Activated naive CD8-positive, alpha-beta T cell treated with anti-CD3 and anti-CD28 coated beads for 36 hours (primary cell): ENCODE results near the gene SPATS2L. TPM values are rescaled to one million over a fixed set of nuclear protein-coding genes. Genes with fewer than 3 reads are reported as not detected.

Source experiments
- DNase-seq: peaks from one replicate; pipeline ENCODE4 v3.0.0; 2021
- H3K27ac Mint-ChIP-seq: one replicate; pipeline ENCODE4 v1.8.0; 2022; ENCODE audit warnings: mild to moderate bottlenecking, moderate library complexity, mixed read lengths
- H3K27me3 Mint-ChIP-seq: one replicate; pipeline ENCODE4 v1.8.0; 2022; ENCODE audit warnings: mild to moderate bottlenecking, mixed read lengths
- H3K36me3 Mint-ChIP-seq: one replicate; pipeline ENCODE4 v1.8.0; 2021; ENCODE audit warnings: mild to moderate bottlenecking, mixed read lengths
- H3K4me1 Mint-ChIP-seq: one replicate; pipeline ENCODE4 v1.8.0; 2021; ENCODE audit warnings: mixed read lengths
- H3K4me3 Mint-ChIP-seq: one replicate; pipeline ENCODE4 v1.8.0; 2022; ENCODE audit warnings: mild to moderate bottlenecking, moderate library complexity, mixed read lengths
- H3K9me3 Mint-ChIP-seq: one replicate; pipeline ENCODE4 v1.8.0; 2022; ENCODE audit warnings: mixed read lengths
- total RNA-seq, 2 experiments: library from RNA; stranded (reverse); gene quantifications; one replicate each; pipeline ENCODE4 v1.2.3, GENCODE V29; 2021

The SPATS2L gene
- 1 to 10 TPM; 8.1 to 9.4 TPM for total RNA-seq

DNA sequence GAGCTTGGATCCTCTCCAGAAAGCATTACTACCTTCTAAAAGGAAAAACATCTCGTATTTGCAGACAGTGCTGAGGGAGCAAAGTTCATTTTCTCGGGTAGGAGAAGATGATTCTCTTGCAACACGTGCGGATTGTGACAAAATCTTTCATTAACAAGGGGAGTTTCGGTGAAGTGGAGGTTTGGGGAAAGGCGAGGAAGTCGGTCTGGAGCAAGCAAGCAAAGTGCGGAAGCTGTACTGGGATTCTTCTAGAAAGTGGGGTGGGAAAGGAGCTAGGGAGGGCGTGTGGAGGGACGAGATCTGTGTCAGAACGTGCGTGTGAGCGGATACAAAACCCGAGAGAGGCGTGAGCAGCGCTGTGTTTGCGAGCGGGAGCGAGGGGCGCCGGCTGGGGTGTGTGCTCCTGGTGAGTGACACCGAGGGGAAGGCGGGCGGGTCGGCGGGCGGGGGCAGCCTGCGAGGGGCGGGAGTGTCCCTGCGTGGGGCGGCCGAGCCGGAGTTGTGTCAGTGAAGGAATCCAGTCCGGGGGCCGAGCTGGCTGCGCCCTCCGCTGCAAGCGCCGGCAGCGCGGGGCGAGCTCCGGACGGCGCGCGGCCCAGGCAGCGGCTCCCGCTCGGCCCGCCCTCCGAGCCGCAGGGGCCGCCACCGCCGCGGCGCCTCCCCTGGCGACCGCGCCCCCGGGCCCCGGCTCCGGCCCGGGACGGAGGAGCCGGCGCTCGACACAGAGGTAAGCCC lies at the start of gene SPATS2L:
Gene SPATS2L (plus strand): TSS at position 498 of the 735 bp plus-strand sequence. CDS start 82,552 bp downstream, outside the sequence.
- Mint-ChIP-seq H3K4me1 (peaks cover 6% of the 10 kb centered on the region), H3K9me3 (no peaks in the 10 kb centered on the region), H3K36me3 (no peaks in the 10 kb centered on the region), H3K27ac (peak within 1 kb of the TSS; percentile 2), H3K4me3 (peak within 1 kb of the TSS; percentile 78), H3K27me3 (peaks cover 50% of the 10 kb centered on the region)
- DNase-seq = peak; percentile 65

GRCh38 chr2:200257570-200257969 lies 48.9 kb upstream of the SPATS2L start:
- Mint-ChIP-seq H3K27ac (no peak overlapping the region), H3K4me1 (no peaks in the 10 kb centered on the region), H3K36me3 (no peaks in the 10 kb centered on the region), H3K9me3 (no peaks in the 10 kb centered on the region), H3K27me3 (peaks cover 7% of the 10 kb centered on the region), H3K4me3 (no peak overlapping the region)
- DNase-seq = no peak

- Mint-ChIP-seq H3K9me3 (no peaks in the 10 kb centered on the region), H3K27ac (no peak overlapping the region), H3K36me3 (no peaks in the 10 kb centered on the region), H3K27me3 (peaks cover 7% of the 10 kb centered on the region), H3K4me3 (no peak overlapping the region), H3K4me1 (no peaks in the 10 kb centered on the region)
- DNase-seq = no peak
Measured at GRCh38 chr2:200258081-200258480, 48.4 kb upstream of the SPATS2L start.

- Mint-ChIP-seq H3K27ac (no peak overlapping the region), H3K4me3 (no peak overlapping the region), H3K36me3 (no peaks in the 10 kb centered on the region), H3K9me3 (no peaks in the 10 kb centered on the region), H3K27me3 (peaks cover 7% of the 10 kb centered on the region), H3K4me1 (no peaks in the 10 kb centered on the region)
- no peak for DNase-seq
Measured at GRCh38 chr2:200258881-200259576, 47.5 kb upstream of the SPATS2L start.

DNA sequence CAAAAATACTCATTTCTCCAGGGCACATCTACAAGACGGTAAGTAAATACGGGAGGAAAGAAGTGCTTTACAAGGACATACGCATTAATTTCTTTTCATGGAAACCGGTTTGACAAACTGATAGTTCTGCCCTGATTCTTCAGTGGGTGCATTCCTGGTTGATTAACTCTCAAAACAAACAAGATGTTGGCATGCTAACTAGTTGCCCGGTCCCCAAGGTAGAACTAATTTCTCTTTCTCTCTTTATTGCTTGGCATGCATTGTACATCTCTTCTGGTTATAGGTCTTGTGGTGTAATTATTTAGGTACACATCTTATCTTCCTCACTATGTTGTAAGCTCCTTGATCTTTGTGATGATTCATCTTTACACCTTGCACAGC lies 46.9 kb upstream of the SPATS2L start:
- Mint-ChIP-seq H3K4me3 (no peak overlapping the region), H3K27me3 (peaks cover 7% of the 10 kb centered on the region), H3K9me3 (no peaks in the 10 kb centered on the region), H3K36me3 (no peaks in the 10 kb centered on the region), H3K4me1 (no peaks in the 10 kb centered on the region), H3K27ac (no peak overlapping the region)
- DNase-seq = no peak

DNA sequence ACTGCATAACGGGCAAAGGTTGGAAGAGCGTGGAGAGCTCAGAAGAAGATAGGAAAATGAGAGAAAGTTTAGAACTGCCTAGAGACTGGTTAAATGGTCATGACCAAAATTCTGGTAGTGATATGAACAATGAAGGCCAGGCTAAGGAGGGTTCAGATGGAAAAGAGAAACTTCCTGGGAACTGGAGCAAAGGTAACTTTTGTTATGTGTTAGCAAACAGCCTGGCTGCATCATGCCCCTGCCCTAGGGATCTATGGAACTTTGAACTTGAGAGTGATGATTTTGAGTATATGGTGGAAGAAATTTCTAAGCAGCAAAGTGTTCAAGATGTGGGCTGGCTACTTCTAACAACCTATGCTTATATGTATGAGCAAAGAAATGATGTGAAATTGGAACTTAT lies 44.4 kb upstream of the SPATS2L start:
- Mint-ChIP-seq H3K27ac (no peak overlapping the region), H3K27me3 (no peaks in the 10 kb centered on the region), H3K4me3 (no peak overlapping the region), H3K4me1 (no peaks in the 10 kb centered on the region), H3K36me3 (no peaks in the 10 kb centered on the region), H3K9me3 (no peaks in the 10 kb centered on the region)
- no peak for DNase-seq

DNA sequence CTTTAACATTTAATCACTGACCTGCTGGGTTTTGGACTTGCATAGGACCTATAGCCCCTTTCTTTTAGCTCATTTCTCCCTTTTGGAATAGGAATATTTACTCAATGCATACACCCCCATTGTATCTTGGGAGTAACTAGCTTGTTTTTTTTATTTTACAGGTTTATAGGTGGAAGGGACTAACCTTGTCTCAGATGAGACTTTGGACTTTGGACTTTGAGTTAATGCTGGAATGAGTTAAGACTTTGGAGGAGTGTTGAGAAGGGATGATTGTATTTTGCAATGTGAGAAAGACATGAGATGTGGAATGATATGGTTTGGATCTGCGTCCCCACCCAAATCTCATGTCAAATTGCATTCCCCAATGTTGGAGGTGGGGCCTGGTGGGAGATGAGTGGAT lies 43.2 kb upstream of the SPATS2L start:
- no peaks in the 10 kb centered on the region for H3K9me3 Mint-ChIP-seq
- DNase-seq = no peak
- H3K27ac Mint-ChIP-seq = no peak overlapping the region
- no peaks in the 10 kb centered on the region for H3K27me3 Mint-ChIP-seq
- H3K36me3 Mint-ChIP-seq = no peaks in the 10 kb centered on the region
- H3K4me1 Mint-ChIP-seq = no peaks in the 10 kb centered on the region
- H3K4me3 Mint-ChIP-seq = no peak overlapping the region

DNA sequence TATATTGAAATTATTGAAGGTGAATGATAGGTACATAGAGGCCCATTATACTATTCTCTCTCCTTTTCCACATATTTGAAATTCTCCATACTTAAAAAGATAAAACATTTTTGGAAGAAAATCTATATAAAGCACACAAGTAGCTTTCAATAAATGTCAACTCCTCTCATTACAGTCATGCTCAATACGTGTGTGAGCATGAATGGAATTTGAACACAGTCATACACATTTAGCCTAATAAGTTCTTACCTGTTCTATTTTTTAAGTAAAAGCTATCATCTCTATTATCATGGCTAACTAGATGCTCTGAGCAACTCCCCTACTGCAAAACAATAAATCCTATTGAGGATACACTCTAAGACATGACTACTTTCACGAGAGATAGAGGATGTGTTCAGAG lies 41.9 kb upstream of the SPATS2L start:
- Mint-ChIP-seq H3K27me3 (no peaks in the 10 kb centered on the region), H3K27ac (no peak overlapping the region), H3K4me1 (no peaks in the 10 kb centered on the region), H3K4me3 (no peak overlapping the region), H3K36me3 (no peaks in the 10 kb centered on the region), H3K9me3 (no peaks in the 10 kb centered on the region)
- no peak for DNase-seq

DNA sequence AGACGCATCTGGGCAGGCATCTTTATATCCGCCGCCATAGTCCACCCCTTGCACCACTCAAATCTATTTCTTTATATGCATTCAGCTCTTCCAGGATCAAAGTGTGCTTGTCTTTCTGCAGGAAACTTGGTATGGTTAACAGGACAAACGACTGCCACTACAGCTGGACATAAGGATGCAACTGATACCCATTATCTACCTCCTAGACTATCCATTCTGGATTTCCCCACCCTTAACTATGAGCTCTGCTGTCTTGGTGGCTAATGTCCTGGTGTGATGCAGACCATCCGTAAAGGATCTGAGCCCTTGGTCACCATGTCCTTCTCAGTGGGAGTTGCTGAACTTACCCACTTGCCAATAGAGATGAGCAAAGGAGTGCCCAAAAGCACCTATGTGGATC lies 40.1 kb upstream of the SPATS2L start:
- Mint-ChIP-seq H3K4me3 (no peak overlapping the region), H3K4me1 (no peaks in the 10 kb centered on the region), H3K9me3 (no peaks in the 10 kb centered on the region), H3K27ac (no peak overlapping the region), H3K36me3 (no peaks in the 10 kb centered on the region), H3K27me3 (no peaks in the 10 kb centered on the region)
- DNase-seq = no peak

- no peaks in the 10 kb centered on the region for H3K9me3 Mint-ChIP-seq
- DNase-seq = no peak
- no peak overlapping the region for H3K4me3 Mint-ChIP-seq
- H3K27me3 Mint-ChIP-seq = no peaks in the 10 kb centered on the region
- no peak overlapping the region for H3K27ac Mint-ChIP-seq
- no peaks in the 10 kb centered on the region for H3K4me1 Mint-ChIP-seq
- H3K36me3 Mint-ChIP-seq = no peaks in the 10 kb centered on the region
Measured at GRCh38 chr2:200267350-200267749, 39.1 kb upstream of the SPATS2L start.

DNA sequence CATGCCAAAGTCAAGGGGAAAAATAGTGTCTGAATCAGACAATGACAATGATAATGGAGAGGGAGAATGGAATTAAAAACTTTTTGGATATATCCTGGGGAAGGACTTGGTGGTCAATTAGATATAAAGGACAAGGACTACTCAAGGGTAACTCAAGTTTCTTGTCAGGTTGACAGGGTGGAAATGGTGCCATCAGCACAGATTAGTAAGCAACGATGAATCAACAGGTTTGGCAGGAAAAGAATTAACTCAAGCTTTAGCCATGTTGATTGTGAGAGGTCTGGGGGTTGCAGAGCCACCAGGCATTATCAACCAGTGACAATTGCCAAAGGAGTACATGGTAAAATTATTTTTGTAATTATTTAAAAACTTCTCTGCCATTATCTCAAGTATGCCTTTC lies 35.8 kb upstream of the SPATS2L start:
- Mint-ChIP-seq H3K36me3 (no peaks in the 10 kb centered on the region), H3K9me3 (no peaks in the 10 kb centered on the region), H3K4me1 (no peaks in the 10 kb centered on the region), H3K27ac (no peak overlapping the region), H3K27me3 (no peaks in the 10 kb centered on the region), H3K4me3 (no peak overlapping the region)
- DNase-seq = no peak

DNA sequence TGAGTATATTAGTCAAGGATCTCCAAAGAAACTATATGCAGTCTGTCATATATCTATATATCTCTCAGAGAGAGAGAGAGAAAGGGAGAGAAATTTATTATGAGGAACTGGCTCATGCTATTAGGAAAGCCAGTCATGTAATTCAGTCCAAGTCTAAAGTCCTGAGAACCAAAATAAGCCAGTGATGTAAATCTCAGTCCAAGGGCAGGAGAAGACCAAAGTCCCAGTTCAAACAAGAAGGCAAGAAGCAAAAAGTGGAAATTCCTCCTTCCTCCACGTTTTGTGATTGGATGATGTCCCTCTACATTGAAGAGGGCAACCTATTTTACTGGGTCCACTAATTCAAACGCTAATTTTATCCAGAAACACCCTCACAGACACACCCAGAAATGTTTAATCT lies 34.2 kb upstream of the SPATS2L start:
- DNase-seq = no peak
- no peaks in the 10 kb centered on the region for H3K27me3 Mint-ChIP-seq
- no peak overlapping the region for H3K27ac Mint-ChIP-seq
- H3K9me3 Mint-ChIP-seq = no peaks in the 10 kb centered on the region
- H3K36me3 Mint-ChIP-seq = no peaks in the 10 kb centered on the region
- no peak overlapping the region for H3K4me3 Mint-ChIP-seq
- H3K4me1 Mint-ChIP-seq = no peaks in the 10 kb centered on the region

- H3K4me3 Mint-ChIP-seq = no peak overlapping the region
- no peak for DNase-seq
- H3K9me3 Mint-ChIP-seq = no peaks in the 10 kb centered on the region
- H3K4me1 Mint-ChIP-seq = no peaks in the 10 kb centered on the region
- no peaks in the 10 kb centered on the region for H3K27me3 Mint-ChIP-seq
- H3K36me3 Mint-ChIP-seq = no peaks in the 10 kb centered on the region
- no peak overlapping the region for H3K27ac Mint-ChIP-seq
Measured at GRCh38 chr2:200274116-200275075, 32.1 kb upstream of the SPATS2L start.

- H3K4me1 Mint-ChIP-seq = no peaks in the 10 kb centered on the region
- no peak overlapping the region for H3K27ac Mint-ChIP-seq
- DNase-seq = no peak
- no peak overlapping the region for H3K4me3 Mint-ChIP-seq
- H3K9me3 Mint-ChIP-seq = no peaks in the 10 kb centered on the region
- H3K36me3 Mint-ChIP-seq = no peaks in the 10 kb centered on the region
- no peaks in the 10 kb centered on the region for H3K27me3 Mint-ChIP-seq
Measured at GRCh38 chr2:200275295-200276013, 31.0 kb upstream of the SPATS2L start.

DNA sequence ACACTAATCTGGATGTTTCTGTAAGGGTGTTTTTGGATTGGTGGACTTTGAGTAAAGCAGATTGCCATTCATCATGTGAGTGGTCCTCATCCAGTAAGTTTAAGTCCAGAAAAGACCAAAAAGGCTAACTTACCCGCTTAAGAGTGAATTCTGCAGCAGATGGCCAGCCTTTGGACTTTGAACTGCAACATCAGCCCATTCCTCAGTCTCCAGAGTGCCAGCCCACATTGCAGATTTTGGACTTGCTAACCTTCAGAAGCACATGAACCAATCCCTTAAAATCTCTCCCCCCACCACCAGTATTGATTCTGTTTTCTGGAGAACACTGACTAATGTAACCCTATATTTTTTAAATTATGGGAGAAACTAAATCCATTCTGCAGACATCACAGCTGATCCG lies 30.0 kb upstream of the SPATS2L start:
- Mint-ChIP-seq H3K27me3 (no peaks in the 10 kb centered on the region), H3K4me1 (no peaks in the 10 kb centered on the region), H3K9me3 (no peaks in the 10 kb centered on the region), H3K4me3 (no peak overlapping the region), H3K36me3 (no peaks in the 10 kb centered on the region), H3K27ac (no peak overlapping the region)
- DNase-seq = no peak
